Thyroid gland (tissue), 4 donors: ENCODE results near the gene LINC01488. TPM values are rescaled to one million over a fixed set of nuclear protein-coding genes. Genes with fewer than 3 reads are reported as not detected.

Experiments used
- DNase-seq, 2 donors: peaks; one replicate each; pipeline ENCODE4 v3.0.0-alpha.2; 2019
- H3K27ac ChIP-seq, 3 donors: fragments of 200-600 bp; sonication (generic); 1 replicate in 2 of 3; 2 replicates in 1 of 3; pipeline ENCODE4 v1.5.1; 2016 to 2019; ENCODE audit warnings: mild to moderate bottlenecking in 1 of 3, moderate library complexity in 1 of 3
- H3K27me3 ChIP-seq: fragments of 200-600 bp; sonication (generic); one replicate; pipeline ENCODE4 v1.5.1; 2019
- H3K36me3 ChIP-seq, 2 donors: fragments of 200-600 bp; sonication (generic); one replicate each; pipeline ENCODE4 v1.5.1; 2016 to 2019
- H3K4me1 ChIP-seq, 2 donors: fragments of 200-600 bp; sonication (generic); one replicate each; pipeline ENCODE4 v1.5.1; 2017 to 2019
- H3K4me3 ChIP-seq, 3 donors: fragments of 200-600 bp; sonication (generic); replicated peaks in 1 of 3; 1 replicate in 2 of 3; 2 replicates in 1 of 3; pipeline ENCODE4 v1.5.1; 2016; ENCODE audit warnings: mild to moderate bottlenecking in 1 of 3
- H3K9me3 ChIP-seq: fragments of 200-600 bp; sonication (generic); one replicate; pipeline ENCODE4 v1.5.1; 2017
- CTCF ChIP-seq, 6 experiments: fragments of 200-600 bp in 3 of 6; fragments of 450-650 bp in 3 of 6; sonication (generic) in 3 of 6; IDR thresholded peaks; one replicate each; pipeline ENCODE4 v1.5.1; 2016 to 2019; ENCODE audit warnings: antibody characterized with exemption in 6 of 6, mild to moderate bottlenecking in 2 of 6, inconsistent platforms in 1 of 6, moderate library complexity in 1 of 6
- POLR2A ChIP-seq, 2 donors: fragments of 450-650 bp; IDR thresholded peaks; one replicate each; pipeline ENCODE4 v1.6.1; 2017; ENCODE audit warnings: antibody characterized with exemption in 2 of 2, mild to moderate bottlenecking in 2 of 2, moderate library complexity in 1 of 2
- WGBS, 2 donors: methylation state at CpG; one replicate each; pipeline ENCODE4 v1.1.5; 2017; 5-methylcytosine and 5-hydroxymethylcytosine counted together
- intact Hi-C: fragments of 100-400 bp; cut with DNase I; formaldehyde crosslinking; loops from one replicate; pipeline ENCODE4 v1.15.1; 2023
- total RNA-seq, 4 donors: library from RNA; depleted of rRNA; stranded (reverse); fragments of >200 nt; gene quantifications; one replicate each; pipeline ENCODE4 v1.2.3, GENCODE V29; 2016

LINC01488 gene
- total RNA-seq, 4 donors from 2014 or later: not detected

- peaks cover 0 to 17% of the 10 kb centered on the region in 2 donors for H3K4me1 ChIP-seq
- intact Hi-C loops: no loop called here
- H3K9me3 ChIP-seq: no peaks in the 10 kb centered on the region
- H3K4me3 ChIP-seq: no peak overlapping the region
- H3K36me3 ChIP-seq: no peaks in the 10 kb centered on the region
- 73 to 94% methylated on average over 13 of the region's 13 CpGs for WGBS, 2 donors
- H3K27ac ChIP-seq: no peak overlapping the region
- TF ChIP-seq POLR2A (IDR thresholded peaks at IDR 0.05) (no peak), CTCF (IDR thresholded peaks at IDR 0.05) (no peak)
- no peaks in the 10 kb centered on the region for H3K27me3 ChIP-seq
- DNase-seq: no peak
Observed at GRCh38 chr11:69484427-69485259, 3.2 kb downstream of the LINC01488 start.

- no peak for DNase-seq
- no peaks in the 10 kb centered on the region for H3K9me3 ChIP-seq
- H3K36me3 ChIP-seq: no peaks in the 10 kb centered on the region
- no peak overlapping the region for H3K4me3 ChIP-seq
- WGBS, 2 donors: 86 to 96% methylated on average over 4 to 5 of the region's 11 CpGs
- H3K27ac ChIP-seq: no peak overlapping the region
- H3K27me3 ChIP-seq: no peaks in the 10 kb centered on the region
- peaks cover 0 to 13% of the 10 kb centered on the region in 2 donors for H3K4me1 ChIP-seq
- intact Hi-C loops: no loop called here
- TF ChIP-seq CTCF (IDR thresholded peaks at IDR 0.05) (no peak), POLR2A (IDR thresholded peaks at IDR 0.05) (no peak)
Observed at GRCh38 chr11:69485337-69486041, 4.0 kb downstream of the LINC01488 start.

- no peak for TF ChIP-seq POLR2A (IDR thresholded peaks at IDR 0.05)
- no peak for TF ChIP-seq CTCF (IDR thresholded peaks at IDR 0.05)
- no peaks in the 10 kb centered on the region for H3K27me3 ChIP-seq
- no peaks in the 10 kb centered on the region for H3K9me3 ChIP-seq
- H3K36me3 ChIP-seq: no peaks in the 10 kb centered on the region
- H3K27ac ChIP-seq: no peak overlapping the region
- no peak overlapping the region for H3K4me3 ChIP-seq
- no peak for DNase-seq
- WGBS, 2 donors: 62 to 83% methylated on average over 4 to 13 of the region's 17 CpGs
- intact Hi-C loops: no loop called here
- H3K4me1 ChIP-seq: peaks cover 0 to 11% of the 10 kb centered on the region in 2 donors
Observed at GRCh38 chr11:69486056-69486772, 4.8 kb downstream of the LINC01488 start.

GRCh38 chr11:69486773-69487291, 5.4 kb downstream of the LINC01488 start:
- H3K4me1 ChIP-seq: peaks cover 0 to 11% of the 10 kb centered on the region in 2 donors
- WGBS, 2 donors: 68 to 74% methylated on average over 13 to 17 of the region's 19 CpGs
- no peaks in the 10 kb centered on the region for H3K9me3 ChIP-seq
- TF ChIP-seq CTCF (IDR thresholded peaks at IDR 0.05) (no peak), POLR2A (IDR thresholded peaks at IDR 0.05) (no peak)
- no peak for DNase-seq
- no peak overlapping the region for H3K27ac ChIP-seq
- H3K27me3 ChIP-seq: no peaks in the 10 kb centered on the region
- no peaks in the 10 kb centered on the region for H3K36me3 ChIP-seq
- intact Hi-C loops: no loop called here
- no peak overlapping the region for H3K4me3 ChIP-seq
